IPS-15b (cell line): ENCODE data around the gene TMEM117.
"Not testable (repeated sequence)": the region's sequence is repeated elsewhere in the genome, so short reads cannot be mapped to it uniquely, and the experiment has no call there.

Source experiments
- H3K27me3 ChIP-seq: one replicate; pipeline ENCODE4 v1.6.1; 2013; ENCODE audit warnings: low read length; ENCODE audit not compliant: control insufficient read depth, insufficient read depth
- H3K36me3 ChIP-seq: one replicate; pipeline ENCODE4 v1.6.1; 2013; ENCODE audit warnings: low read length; ENCODE audit not compliant: control insufficient read depth, insufficient read depth
- H3K4me1 ChIP-seq: one replicate; pipeline ENCODE4 v1.6.1; 2013; ENCODE audit warnings: mild to moderate bottlenecking, low read length; ENCODE audit not compliant: control insufficient read depth, insufficient read depth
- H3K4me3 ChIP-seq: one replicate; pipeline ENCODE4 v1.5.1; 2013; ENCODE audit warnings: low read depth, low read length
- H3K9ac ChIP-seq: one replicate; pipeline ENCODE4 v1.6.1; 2013; ENCODE audit warnings: low read depth, mild to moderate bottlenecking, low read length
- H3K9me3 ChIP-seq: one replicate; pipeline ENCODE4 v1.6.1; 2013; ENCODE audit warnings: mild to moderate bottlenecking, low read length; ENCODE audit not compliant: control insufficient read depth, insufficient read depth

Gene TMEM117

DNA sequence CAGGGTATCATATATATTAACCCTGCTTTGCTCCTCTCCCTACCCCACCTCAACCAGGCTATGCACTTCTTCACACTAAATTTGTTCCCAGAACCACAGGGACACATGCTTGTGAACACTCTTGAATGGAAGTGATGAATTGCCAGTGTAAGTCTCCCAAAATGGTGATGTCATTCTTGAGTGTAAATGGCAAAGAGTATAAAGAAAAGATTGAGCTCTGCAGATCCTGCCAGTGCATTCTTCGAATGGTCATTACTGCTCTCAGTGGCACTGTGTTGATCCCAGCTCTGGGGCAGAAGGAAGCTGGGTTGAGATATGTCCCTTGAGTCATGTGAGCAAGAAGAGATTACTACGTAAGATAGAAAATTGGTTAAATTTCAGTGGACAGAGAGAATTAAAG, 313.1 kb downstream of the TMEM117 start:
- Histone ChIP-seq H3K9me3 (no peaks in the 10 kb centered on the region), H3K36me3 (no peaks in the 10 kb centered on the region), H3K4me1 (no peaks in the 10 kb centered on the region), H3K27me3 (no peaks in the 10 kb centered on the region), H3K4me3 (no peak overlapping the region), H3K9ac (no peak overlapping the region)

DNA sequence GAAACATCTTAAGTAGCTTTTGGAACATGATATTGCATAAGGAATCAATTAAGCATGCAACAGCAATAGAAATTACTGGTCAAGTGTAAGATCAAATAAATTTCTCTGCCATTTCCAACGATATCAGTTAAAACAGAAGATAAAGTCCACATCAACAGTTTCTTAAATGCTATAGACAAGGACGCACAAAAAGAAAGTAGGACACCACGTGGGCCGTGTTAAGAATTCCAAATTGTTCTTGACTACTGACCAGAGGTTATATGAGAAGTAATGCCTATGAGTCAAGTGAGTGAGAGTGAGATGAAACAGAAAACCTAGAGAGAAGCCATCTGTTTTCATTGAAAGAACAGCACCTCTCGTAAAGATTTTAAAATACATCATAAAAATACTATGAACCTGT, 318.2 kb downstream of the TMEM117 start:
- Histone ChIP-seq H3K36me3 (no peaks in the 10 kb centered on the region), H3K4me3 (no peak overlapping the region), H3K4me1 (no peaks in the 10 kb centered on the region)

DNA sequence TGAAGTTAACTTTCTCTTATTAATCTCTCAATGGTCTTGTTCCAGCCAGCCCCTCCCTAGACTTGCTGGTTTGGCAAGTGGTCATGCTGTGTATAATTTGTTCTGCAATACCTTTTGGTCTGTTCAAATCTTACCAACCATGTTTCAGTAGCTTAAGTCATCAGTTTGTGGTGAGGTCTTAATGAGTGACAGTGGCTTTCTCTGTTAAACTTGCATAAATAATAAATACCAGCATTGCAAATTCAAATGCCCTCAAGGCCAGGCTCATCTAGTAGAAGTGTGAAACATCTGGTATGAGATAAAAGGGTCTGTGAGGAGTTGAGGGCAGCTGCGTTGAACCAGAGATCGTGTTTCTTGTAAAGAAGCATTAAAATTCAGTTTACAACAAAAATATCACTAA, 319.5 kb downstream of the TMEM117 start:
- no peaks in the 10 kb centered on the region for H3K27me3 ChIP-seq
- H3K4me3 ChIP-seq = no peak overlapping the region
- no peaks in the 10 kb centered on the region for H3K9me3 ChIP-seq
- H3K4me1 ChIP-seq = no peaks in the 10 kb centered on the region
- H3K36me3 ChIP-seq = no peaks in the 10 kb centered on the region
- H3K9ac ChIP-seq = no peak overlapping the region

More for the DNA sequence above, 318.2 kb downstream of the TMEM117 start:
- no peak overlapping the region for H3K9ac ChIP-seq
- no peaks in the 10 kb centered on the region for H3K27me3 ChIP-seq
- no peaks in the 10 kb centered on the region for H3K9me3 ChIP-seq

DNA sequence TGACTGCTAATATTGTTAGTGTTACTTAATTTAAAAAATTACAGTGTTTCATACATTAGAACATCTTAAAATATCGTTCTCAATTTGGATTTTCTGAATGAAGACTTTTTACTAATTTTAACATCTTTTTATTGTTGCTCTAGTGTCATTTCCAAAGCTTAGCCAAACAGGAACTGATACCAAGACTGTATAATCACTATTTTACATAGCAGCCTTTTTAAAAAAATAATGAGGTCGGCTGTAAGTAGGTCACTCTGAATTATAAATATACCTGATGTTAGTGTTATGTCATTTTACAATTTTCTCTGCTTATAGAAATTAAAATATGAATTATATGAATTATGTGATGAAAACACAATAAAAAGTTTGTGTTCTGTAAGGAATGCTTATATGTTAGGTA, 321.5 kb downstream of the TMEM117 start:
- Histone ChIP-seq H3K4me1 (no peaks in the 10 kb centered on the region), H3K36me3 (no peaks in the 10 kb centered on the region), H3K4me3 (no peak overlapping the region), H3K27me3 (no peaks in the 10 kb centered on the region), H3K9ac (no peak overlapping the region), H3K9me3 (no peaks in the 10 kb centered on the region)

DNA sequence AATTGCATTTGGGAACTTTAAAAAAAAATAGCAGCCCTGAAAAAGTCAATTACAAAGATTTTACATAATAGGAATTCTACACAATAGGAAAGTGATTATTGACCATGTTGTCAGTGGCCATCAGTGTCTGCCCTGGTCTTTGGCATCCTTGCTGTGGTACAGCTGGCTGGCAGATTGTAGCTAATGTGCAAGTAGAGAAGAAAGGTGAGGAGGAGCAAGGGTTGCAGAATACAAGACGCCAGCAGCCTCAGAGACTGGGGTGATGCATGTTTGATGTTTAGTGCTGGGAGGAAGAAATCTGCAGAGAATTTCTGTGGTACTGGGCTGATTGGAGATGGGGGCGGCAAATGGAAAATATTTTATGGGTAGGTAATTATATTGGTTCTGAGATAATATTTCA, 322.9 kb downstream of the TMEM117 start:
- no peaks in the 10 kb centered on the region for H3K9me3 ChIP-seq
- no peaks in the 10 kb centered on the region for H3K36me3 ChIP-seq
- H3K27me3 ChIP-seq = no peaks in the 10 kb centered on the region
- no peak overlapping the region for H3K9ac ChIP-seq
- no peaks in the 10 kb centered on the region for H3K4me1 ChIP-seq
- no peak overlapping the region for H3K4me3 ChIP-seq

DNA sequence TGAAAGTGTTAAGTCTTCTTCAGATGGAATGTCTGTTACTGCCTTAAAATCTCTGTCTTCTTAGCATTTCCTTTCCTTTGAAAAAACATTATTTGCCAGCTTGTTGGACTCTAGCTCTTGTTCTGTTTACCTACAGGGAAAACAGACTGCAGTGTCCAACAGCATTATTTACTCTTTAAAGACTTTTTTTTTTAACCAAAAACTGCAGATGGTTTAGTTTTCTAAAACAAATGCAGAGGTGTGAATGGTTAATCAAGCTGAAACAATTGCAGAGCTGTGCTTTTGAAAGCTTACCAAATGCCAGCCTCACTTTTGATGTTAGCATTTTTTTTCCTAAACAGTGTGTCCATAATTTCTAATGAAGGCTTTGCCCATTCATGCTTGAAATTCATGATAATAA, 323.3 kb downstream of the TMEM117 start:
- H3K4me3 ChIP-seq = no peak overlapping the region
- H3K27me3 ChIP-seq = no peaks in the 10 kb centered on the region
- H3K36me3 ChIP-seq = no peaks in the 10 kb centered on the region
- H3K9ac ChIP-seq = no peak overlapping the region
- no peaks in the 10 kb centered on the region for H3K4me1 ChIP-seq
- H3K9me3 ChIP-seq = no peaks in the 10 kb centered on the region

DNA sequence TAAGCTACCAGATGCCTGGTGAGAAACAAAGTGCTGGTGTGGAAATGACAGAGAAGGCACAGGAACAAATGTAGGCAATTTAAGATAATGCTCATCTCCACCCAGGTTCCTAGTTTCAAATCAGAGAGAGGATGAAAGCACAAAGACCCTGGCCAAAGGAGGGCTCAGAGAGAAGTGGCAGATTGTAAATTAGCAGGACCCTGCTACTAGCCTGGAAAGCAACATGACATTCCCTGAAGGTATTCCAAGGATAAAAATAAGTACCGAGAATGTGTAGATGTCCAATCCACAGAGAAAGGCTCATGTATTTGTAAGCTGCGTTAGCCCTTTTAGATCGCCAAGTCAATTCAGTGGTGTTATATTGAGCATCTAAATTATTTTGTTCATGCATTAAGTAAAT, 324.0 kb downstream of the TMEM117 start:
- Histone ChIP-seq H3K9me3 (no peaks in the 10 kb centered on the region), H3K4me3 (no peak overlapping the region), H3K36me3 (no peaks in the 10 kb centered on the region), H3K9ac (no peak overlapping the region), H3K27me3 (no peaks in the 10 kb centered on the region), H3K4me1 (no peaks in the 10 kb centered on the region)

DNA sequence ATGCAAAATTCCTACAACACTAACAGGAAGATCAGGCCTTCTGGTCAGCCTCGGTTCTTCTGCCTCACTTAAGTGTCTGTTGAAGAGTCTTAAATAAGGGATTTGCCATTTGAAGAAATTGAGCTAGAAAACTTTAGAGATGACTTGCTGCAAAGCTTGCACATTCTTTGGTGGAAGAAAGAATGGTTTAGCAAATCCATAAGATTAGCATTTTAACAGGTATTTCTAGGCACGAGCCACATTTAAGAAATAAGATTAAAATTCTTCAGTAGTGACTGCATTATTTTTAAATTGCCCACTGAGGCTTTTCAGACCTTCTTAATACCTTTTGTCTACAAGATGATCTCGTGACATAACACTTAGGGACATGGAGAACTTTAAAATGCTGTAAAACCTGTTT, 327.1 kb downstream of the TMEM117 start:
- no peaks in the 10 kb centered on the region for H3K9me3 ChIP-seq
- no peaks in the 10 kb centered on the region for H3K36me3 ChIP-seq
- no peaks in the 10 kb centered on the region for H3K4me1 ChIP-seq
- no peak overlapping the region for H3K4me3 ChIP-seq
- H3K27me3 ChIP-seq = no peaks in the 10 kb centered on the region
- no peak overlapping the region for H3K9ac ChIP-seq

DNA sequence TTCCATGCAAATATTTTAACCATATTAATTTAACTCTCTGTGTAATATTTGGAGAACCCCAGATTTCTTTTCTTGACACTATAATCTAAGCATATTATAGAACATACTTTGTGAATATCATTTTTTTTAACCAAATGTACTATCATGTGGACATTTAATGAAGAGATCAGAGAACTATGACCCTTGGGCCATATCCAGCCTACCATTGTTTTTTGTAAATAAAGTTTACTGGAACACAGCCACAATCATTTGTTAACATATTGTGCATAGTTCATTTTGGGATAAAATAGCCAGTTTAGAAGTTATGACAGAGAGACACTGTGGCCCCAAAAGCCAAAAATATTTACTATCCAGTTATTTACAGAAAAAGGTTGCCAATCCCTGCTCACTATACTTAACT, 338.2 kb downstream of the TMEM117 start:
- no peaks in the 10 kb centered on the region for H3K4me1 ChIP-seq
- H3K27me3 ChIP-seq = no peaks in the 10 kb centered on the region
- H3K4me3 ChIP-seq = no peak overlapping the region
- no peaks in the 10 kb centered on the region for H3K9me3 ChIP-seq
- H3K9ac ChIP-seq = no peak overlapping the region
- no peaks in the 10 kb centered on the region for H3K36me3 ChIP-seq

DNA sequence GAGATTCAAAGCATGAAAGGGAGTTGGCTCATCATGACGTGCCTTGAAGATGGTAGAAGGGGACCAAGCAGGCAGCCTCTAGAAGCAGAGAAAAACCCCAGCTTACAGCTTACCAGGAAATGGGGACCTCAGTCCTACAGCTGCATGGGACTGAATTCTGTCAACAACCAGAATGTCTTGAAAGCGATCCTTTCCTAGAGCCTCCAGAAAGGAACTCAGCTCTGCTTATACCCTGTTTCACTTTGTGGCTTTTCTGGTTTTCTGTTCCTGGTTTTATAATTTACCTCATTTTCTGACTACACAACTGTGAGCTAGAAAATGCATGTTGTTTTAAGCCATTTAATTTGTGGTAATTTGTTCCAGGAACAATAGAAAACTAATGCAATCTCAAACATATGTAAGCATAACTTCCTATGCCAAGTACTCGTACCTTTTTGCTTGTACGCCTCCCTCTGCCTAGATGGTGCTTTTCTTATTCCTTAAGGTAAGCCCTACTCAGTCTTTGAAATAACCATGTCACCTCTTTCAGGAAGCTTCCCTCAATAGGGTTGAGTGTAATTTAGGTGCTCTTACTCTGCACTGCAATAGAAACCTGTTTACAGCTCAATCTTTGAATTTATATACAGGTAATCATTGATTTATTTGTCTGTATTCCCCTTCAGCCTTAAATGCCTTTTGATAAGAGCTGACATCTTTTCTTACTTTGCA, 348.8 kb downstream of the TMEM117 start:
- Histone ChIP-seq H3K36me3 (no peaks in the 10 kb centered on the region), H3K9me3 (no peaks in the 10 kb centered on the region), H3K4me3 (no peak overlapping the region), H3K9ac (no peak overlapping the region), H3K27me3 (no peaks in the 10 kb centered on the region), H3K4me1 (no peaks in the 10 kb centered on the region)

DNA sequence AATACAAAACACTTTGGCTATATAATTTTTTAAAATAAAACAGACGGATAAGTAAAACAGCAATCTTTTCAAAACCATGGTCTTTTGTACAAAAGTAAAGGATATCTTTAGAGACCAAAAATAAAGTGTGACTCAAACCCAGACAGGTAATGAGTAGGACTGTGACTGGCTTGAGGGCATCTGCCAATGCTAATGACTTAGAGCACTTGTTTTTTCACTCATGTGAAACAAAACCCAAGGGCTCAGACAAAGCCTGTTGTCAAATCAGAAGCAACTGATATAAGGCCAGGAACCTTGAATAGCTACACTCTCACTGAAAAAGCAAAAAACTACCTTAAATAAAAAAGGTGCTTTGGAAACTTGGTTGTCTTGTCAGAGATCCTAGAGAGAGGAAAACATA, 357.4 kb downstream of the TMEM117 start:
- Histone ChIP-seq H3K36me3 (no peaks in the 10 kb centered on the region), H3K27me3 (no peaks in the 10 kb centered on the region), H3K9ac (no peak overlapping the region), H3K4me1 (peaks cover 4% of the 10 kb centered on the region), H3K9me3 (no peaks in the 10 kb centered on the region), H3K4me3 (no peak overlapping the region)

DNA sequence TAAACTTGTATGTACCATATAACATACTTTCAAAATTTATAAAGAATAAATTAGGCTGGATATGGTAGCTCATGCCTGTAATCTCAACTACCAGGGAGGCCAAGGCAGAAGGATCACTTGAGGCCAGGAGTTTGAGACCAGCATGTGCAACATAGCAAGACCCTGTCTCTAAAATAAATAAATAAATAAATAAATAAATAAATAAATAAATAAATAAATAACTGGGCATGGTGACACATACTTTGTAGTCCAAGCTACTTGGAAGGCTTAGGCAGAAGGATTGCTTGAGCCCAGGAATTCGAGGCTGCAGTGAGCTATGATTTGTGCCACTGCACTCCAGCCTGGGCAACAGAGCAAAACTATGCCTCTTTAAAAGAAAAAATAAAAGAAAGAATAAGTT, 359.8 kb downstream of the TMEM117 start:
- H3K9me3 ChIP-seq, H3K4me1 ChIP-seq, H3K4me3 ChIP-seq, H3K36me3 ChIP-seq, H3K9ac ChIP-seq, H3K27me3 ChIP-seq: not testable (repeated sequence)
